ENCODE results near the gene APBA1.

The APBA1 gene

DNA sequence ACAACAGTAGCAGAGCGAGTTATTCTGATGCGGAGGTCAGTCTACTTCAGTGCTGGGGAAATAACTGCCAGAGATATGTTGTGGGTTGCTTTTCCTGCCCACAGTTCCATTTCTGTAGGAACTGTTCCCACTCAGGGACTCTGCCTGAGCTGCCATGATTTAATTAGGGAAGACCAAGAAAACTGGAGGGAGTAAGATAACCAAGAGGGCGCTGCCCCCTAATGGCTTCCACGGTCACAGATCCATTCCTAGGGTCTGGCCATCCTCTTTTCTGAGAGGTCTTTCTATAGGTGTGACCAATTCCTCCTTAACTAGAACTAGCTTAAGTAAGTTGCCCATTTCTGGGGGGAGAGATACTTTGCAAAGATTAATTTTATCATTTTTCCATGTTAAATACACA, 125.9 kb downstream of the APBA1 start:
- in situ Hi-C loops (cut with MboI; ENCODE audit: low sequenced_read_pairs, unreplicated experiment): loop anchor here (10.0 kb wide), 1 partner anchor 121 kb away; no protein-coding TSS in a partner anchor
- DNase-seq (ENCODE audit: low spot score): no peak
- TF ChIP-seq, protein P1, sequence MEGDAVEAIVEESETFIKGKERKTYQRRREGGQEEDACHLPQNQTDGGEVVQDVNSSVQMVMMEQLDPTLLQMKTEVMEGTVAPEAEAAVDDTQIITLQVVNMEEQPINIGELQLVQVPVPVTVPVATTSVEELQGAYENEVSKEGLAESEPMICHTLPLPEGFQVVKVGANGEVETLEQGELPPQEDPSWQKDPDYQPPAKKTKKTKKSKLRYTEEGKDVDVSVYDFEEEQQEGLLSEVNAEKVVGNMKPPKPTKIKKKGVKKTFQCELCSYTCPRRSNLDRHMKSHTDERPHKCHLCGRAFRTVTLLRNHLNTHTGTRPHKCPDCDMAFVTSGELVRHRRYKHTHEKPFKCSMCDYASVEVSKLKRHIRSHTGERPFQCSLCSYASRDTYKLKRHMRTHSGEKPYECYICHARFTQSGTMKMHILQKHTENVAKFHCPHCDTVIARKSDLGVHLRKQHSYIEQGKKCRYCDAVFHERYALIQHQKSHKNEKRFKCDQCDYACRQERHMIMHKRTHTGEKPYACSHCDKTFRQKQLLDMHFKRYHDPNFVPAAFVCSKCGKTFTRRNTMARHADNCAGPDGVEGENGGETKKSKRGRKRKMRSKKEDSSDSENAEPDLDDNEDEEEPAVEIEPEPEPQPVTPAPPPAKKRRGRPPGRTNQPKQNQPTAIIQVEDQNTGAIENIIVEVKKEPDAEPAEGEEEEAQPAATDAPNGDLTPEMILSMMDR (IDR thresholded peaks at IDR 0.05; ENCODE audit: borderline replicate concordance, control extremely low read depth, extremely low read depth, insufficient read depth, missing control alignments): no peak

DNA sequence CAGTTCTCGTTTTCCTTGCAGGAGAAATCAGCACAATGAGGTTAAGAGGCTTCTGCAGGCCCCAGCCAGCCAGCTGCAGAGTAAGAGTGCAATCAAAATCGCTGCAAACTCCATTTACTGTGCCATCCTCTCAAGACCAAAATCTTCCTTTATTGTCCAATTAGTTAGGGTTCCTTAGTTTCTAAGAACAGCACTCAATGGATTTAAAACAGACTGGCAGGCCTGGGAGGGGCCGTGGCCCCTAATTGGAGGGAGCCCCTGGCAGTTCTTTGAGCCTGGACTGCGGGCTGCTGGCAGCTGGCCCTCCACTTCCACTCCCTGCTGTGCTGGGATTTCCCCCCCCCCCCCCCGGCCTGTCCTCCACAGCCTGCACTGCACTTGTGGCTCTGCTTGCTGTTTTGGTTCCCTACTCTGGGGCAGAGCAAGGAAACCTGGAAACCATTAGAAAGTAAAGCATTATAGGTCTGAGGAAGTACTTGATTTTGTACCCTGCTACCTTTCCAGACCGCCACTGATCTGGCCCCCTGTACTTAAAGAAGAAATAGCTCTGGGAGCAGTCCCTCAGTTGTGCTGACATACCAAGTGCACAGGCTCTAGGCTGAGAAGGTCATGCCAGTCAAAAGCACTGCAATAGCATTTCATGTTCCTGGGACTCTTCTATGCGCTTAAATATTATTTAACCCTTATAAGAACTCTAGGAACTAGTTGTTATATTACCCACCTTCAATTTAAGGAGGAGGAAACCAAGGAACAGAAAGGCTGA, 129.0 kb downstream of the APBA1 start:
- no peak for DNase-seq (ENCODE audit: low spot score)
- TF ChIP-seq, protein P1 (IDR thresholded peaks at IDR 0.05; ENCODE audit: borderline replicate concordance, control extremely low read depth, extremely low read depth, insufficient read depth, missing control alignments): no peak
- in situ Hi-C loops (cut with MboI; ENCODE audit: low sequenced_read_pairs, unreplicated experiment): loop anchor here (10.0 kb wide), 1 partner anchor 118 kb away; no protein-coding TSS in a partner anchor

DNA sequence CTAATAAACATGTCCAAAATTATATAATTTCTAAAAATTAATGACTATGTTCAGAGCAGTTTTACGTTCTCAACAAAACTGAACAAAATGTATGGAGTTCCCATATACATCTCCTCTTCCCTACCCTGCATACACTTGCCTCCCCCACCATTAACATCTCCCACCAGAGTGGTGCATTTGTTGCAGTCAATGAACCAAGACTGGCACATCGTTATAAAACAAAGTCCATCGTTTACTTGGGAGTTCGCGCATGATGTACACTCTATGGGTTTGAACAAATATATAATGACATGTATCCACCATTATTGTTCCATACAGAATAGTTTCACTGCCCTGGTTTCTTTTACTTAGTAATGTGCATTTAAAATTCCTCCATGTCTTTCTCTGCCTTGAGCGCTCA, 130.1 kb downstream of the APBA1 start:
- TF ChIP-seq, protein P1 (IDR thresholded peaks at IDR 0.05; ENCODE audit: borderline replicate concordance, control extremely low read depth, extremely low read depth, insufficient read depth, missing control alignments): no peak
- DNase-seq (ENCODE audit: low spot score): no peak
- in situ Hi-C loops (cut with MboI; ENCODE audit: low sequenced_read_pairs, unreplicated experiment): loop anchor here (10.0 kb wide), 1 partner anchor 117 kb away; no protein-coding TSS in a partner anchor

DNA sequence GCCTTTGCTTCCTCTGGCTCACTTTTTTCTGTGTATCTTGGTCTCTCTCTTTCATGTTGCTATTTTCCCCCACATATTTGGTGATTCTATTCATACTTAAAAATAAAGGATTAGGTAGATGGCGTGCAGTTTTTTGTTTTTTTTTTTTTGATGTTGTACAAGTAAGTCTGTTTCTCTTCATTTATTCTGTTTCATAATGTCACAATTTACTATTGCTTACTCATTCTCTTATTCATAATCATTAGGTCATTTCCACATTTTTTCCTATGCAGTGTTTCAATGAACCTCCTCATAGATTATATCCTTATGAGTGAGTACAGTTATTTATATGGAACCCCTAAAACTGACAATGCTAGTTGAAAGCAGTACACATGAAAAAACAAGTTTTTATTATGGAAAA, 136.3 kb downstream of the APBA1 start:
- TF ChIP-seq, protein P1 (IDR thresholded peaks at IDR 0.05; ENCODE audit: borderline replicate concordance, control extremely low read depth, extremely low read depth, insufficient read depth, missing control alignments): no peak
- in situ Hi-C loops (cut with MboI; ENCODE audit: low sequenced_read_pairs, unreplicated experiment): no loop called here
- no peak for DNase-seq (ENCODE audit: low spot score)

DNA sequence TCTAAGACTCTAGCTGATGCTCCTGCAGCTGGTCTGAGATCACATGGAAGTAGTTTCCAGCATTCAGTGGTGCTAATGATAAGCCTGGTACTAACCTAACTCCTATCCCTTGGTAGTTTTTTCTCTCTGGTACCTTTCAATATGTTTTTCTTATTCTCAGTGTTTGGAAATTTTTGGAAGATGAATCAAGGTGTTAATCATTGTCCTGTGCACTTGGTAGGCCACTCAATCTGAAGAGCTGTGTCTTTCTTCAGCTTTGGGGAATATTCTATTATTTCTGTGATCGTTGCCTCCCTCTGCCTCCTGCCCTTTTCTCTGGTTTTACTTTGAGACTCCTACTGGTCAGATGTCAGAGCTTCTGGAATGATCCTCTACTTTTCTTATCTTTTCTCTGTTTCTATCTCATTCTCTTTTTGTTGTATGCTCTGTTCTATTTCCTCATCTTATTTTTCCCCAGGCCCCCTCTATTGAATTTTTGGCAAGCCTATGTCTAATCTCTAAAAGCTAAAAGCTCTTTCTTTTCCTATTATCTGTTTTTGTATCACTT, 136.8 kb downstream of the APBA1 start:
- DNase-seq (ENCODE audit: low spot score): no peak
- in situ Hi-C loops (cut with MboI; ENCODE audit: low sequenced_read_pairs, unreplicated experiment): no loop called here

DNA sequence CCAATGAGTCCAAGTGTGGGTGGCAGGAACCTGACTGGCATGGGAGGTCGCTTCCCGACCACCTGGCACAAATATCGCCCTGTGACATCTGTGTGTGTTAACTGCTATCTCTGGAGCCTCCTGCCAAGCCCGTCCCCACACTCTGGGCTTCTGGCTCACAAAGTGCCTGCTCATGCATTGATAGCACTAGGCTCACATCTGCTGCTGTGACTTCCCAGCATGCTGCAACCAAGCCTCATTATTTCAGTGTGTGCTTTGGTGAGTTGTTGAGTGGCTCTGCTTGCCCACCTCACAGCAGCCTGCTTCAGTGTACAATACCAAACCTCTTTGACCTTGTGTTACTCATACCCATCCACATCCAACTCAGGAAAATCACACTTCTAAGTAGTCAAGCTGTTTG, 139.8 kb downstream of the APBA1 start:
- in situ Hi-C loops (cut with MboI; ENCODE audit: low sequenced_read_pairs, unreplicated experiment): no loop called here
- DNase-seq (ENCODE audit: low spot score): no peak
- TF ChIP-seq, protein P1 (IDR thresholded peaks at IDR 0.05; ENCODE audit: borderline replicate concordance, control extremely low read depth, extremely low read depth, insufficient read depth, missing control alignments): no peak

More for the DNA sequence above, 136.8 kb downstream of the APBA1 start:
- TF ChIP-seq, protein P1 (IDR thresholded peaks at IDR 0.05; ENCODE audit: borderline replicate concordance, control extremely low read depth, extremely low read depth, insufficient read depth, missing control alignments): no peak

Data from GM13976 (cell line).